Mesothelial cell of epicardium (in vitro differentiated cells): ENCODE data around the gene MYPN. TPM values are rescaled to one million over a fixed set of nuclear protein-coding genes. Genes with fewer than 3 reads are reported as not detected.

Experiments
- DNase-seq, 2 experiments: peaks; one replicate each; pipeline ENCODE4 v3.0.0; 2021; ENCODE audit warnings: low spot score in 2 of 2; ENCODE audit not compliant: unreplicated experiment in 2 of 2
- H3K27ac Mint-ChIP-seq: 2 replicates; pipeline ENCODE4 v1.8.0; 2021; ENCODE audit warnings: mixed read lengths
- H3K27me3 Mint-ChIP-seq: 2 replicates; pipeline ENCODE4 v1.8.0; 2021; ENCODE audit warnings: low read depth, mixed read lengths
- H3K36me3 Mint-ChIP-seq: 2 replicates; pipeline ENCODE4 v1.8.0; 2021; ENCODE audit warnings: mixed read lengths
- H3K4me1 Mint-ChIP-seq: 2 replicates; pipeline ENCODE4 v1.8.0; 2021; ENCODE audit warnings: mixed read lengths
- H3K4me3 Mint-ChIP-seq: 2 replicates; pipeline ENCODE4 v1.8.0; 2021; ENCODE audit warnings: mild to moderate bottlenecking, moderate library complexity, mixed read lengths
- H3K9me3 Mint-ChIP-seq: 2 replicates; pipeline ENCODE4 v1.8.0; 2021; ENCODE audit warnings: mixed read lengths
- total RNA-seq: library from RNA; stranded (reverse); gene quantifications from 3 replicates; pipeline ENCODE4 v1.2.1, GENCODE V29; 2021
- TF ChIP-seq, protein P1 (sequence below): fragments of 200-600 bp; sonication (generic); IDR thresholded peaks from one replicate; pipeline ENCODE4 v1.5.0; 2021; ENCODE audit warnings: antibody characterized with exemption; ENCODE audit not compliant: unreplicated experiment

Gene MYPN
- total RNA-seq, 1 donor from 2014 or later: not detected

DNA sequence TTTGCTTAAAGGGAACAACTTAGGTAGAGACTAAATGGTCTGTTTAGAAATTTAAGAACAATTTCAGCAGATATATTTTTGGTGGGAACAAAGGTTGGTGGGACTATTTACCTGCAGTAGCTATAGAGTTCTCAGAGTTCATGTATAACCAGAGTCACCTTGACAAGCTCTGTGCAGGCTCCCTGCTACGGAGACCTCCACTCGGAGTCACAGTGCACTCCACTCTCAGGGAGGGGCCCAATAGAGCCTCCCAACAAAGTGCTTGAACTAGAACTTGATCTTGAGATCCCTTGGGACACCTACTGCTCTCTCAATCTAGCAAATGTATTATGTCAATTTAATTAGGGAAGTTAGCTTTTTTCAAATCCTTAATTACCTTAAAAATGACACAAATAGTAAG is 2.3 kb downstream of the MYPN start:
- TF ChIP-seq, protein P1, sequence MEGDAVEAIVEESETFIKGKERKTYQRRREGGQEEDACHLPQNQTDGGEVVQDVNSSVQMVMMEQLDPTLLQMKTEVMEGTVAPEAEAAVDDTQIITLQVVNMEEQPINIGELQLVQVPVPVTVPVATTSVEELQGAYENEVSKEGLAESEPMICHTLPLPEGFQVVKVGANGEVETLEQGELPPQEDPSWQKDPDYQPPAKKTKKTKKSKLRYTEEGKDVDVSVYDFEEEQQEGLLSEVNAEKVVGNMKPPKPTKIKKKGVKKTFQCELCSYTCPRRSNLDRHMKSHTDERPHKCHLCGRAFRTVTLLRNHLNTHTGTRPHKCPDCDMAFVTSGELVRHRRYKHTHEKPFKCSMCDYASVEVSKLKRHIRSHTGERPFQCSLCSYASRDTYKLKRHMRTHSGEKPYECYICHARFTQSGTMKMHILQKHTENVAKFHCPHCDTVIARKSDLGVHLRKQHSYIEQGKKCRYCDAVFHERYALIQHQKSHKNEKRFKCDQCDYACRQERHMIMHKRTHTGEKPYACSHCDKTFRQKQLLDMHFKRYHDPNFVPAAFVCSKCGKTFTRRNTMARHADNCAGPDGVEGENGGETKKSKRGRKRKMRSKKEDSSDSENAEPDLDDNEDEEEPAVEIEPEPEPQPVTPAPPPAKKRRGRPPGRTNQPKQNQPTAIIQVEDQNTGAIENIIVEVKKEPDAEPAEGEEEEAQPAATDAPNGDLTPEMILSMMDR: no peak
- Mint-ChIP-seq H3K27me3 (no peaks in the 10 kb centered on the region), H3K36me3 (no peaks in the 10 kb centered on the region)

DNA sequence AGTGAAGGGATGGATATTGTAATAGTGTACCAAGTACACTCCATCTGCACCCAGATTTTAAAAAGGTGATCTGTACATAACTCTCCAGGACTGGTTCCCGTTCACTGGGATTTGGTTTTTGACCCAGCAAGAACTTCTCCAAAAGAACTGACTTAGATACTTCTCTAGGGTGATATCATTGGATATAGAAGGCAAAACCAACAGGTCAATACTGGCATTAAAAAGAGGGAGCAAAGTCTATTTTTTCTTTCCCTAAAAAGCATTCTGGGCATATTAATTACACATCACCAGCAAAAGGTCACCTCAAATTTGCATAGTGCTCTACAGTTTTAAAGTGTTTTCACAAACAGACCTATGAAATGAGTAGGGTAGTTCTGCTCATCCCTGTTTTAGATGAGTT is 3.5 kb downstream of the MYPN start:
- no peaks in the 10 kb centered on the region for H3K9me3 Mint-ChIP-seq
- TF ChIP-seq, protein P1: no peak
- no peak overlapping the region for H3K4me3 Mint-ChIP-seq
- no peaks in the 10 kb centered on the region for H3K36me3 Mint-ChIP-seq
- H3K4me1 Mint-ChIP-seq: peaks cover 3% of the 10 kb centered on the region
- no peak overlapping the region for H3K27ac Mint-ChIP-seq
- DNase-seq: no peak
- no peaks in the 10 kb centered on the region for H3K27me3 Mint-ChIP-seq

More for the DNA sequence above, 2.3 kb downstream of the MYPN start:
- DNase-seq: no peak
- no peak overlapping the region for H3K4me3 Mint-ChIP-seq
- H3K27ac Mint-ChIP-seq: no peak overlapping the region
- H3K4me1 Mint-ChIP-seq: peaks cover 3% of the 10 kb centered on the region
- H3K9me3 Mint-ChIP-seq: no peaks in the 10 kb centered on the region

DNA sequence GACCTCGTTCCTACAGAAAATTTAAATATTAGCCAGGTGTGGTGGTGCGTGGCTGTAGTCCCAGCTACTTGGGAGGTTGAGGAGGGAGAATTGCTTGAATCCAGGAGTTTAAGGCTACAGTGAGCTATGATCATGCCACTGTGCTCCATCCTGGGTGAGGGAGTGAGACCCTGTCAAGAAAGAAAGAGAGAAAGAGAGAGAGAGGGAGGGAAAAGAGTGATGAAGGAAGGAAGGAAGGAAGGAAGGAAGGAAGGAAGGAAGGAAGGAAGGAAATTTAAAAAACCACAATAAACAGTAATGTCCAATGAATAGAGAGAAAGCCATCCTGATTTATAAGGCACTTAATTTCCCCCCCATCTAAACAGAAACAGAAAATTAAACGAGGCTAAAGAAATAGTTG is 9.4 kb downstream of the MYPN start:
- no peaks in the 10 kb centered on the region for H3K4me1 Mint-ChIP-seq
- H3K36me3 Mint-ChIP-seq: no peaks in the 10 kb centered on the region
- H3K4me3 Mint-ChIP-seq: no peak overlapping the region
- no peaks in the 10 kb centered on the region for H3K9me3 Mint-ChIP-seq
- no peak for DNase-seq
- H3K27me3 Mint-ChIP-seq: no peaks in the 10 kb centered on the region
- TF ChIP-seq, protein P1: no peak
- no peak overlapping the region for H3K27ac Mint-ChIP-seq

DNA sequence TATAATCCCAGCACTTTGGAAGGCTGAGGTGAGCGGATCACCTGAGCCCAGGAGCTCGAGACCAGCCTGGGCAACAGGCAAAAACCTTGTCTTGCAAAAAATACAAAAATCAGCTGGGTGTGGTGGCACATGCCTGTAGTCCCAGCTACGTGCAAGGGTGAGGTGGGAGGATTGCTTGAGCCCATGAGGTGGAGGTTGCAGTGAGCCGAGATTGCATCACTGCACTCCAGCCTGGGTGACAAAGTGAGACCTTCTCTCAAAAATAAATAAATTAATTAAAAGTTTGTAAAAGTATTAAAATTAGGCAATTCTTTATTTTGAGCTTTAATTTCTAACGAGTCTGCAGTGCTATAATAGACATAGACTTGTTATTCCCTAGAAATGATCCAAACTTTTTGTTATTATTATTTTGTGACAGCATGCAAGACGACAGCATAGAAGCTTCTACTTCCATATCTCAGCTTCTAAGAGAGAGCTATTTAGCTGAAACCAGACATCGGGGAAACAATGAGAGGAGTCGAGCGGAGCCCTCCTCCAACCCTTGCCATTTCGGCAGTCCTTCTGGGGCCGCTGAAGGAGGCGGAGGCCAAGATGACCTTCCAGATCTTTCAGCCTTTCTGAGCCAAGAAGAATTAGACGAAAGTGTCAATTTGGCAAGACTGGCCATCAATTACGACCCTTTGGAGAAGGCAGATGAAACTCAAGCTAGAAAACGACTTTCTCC is 11.9 kb downstream of the MYPN start:
- H3K27me3 Mint-ChIP-seq: no peaks in the 10 kb centered on the region
- no peak for DNase-seq
- no peaks in the 10 kb centered on the region for H3K4me1 Mint-ChIP-seq
- H3K9me3 Mint-ChIP-seq: no peaks in the 10 kb centered on the region
- H3K4me3 Mint-ChIP-seq: no peak overlapping the region
- TF ChIP-seq, protein P1: no peak
- H3K27ac Mint-ChIP-seq: no peak overlapping the region
- no peaks in the 10 kb centered on the region for H3K36me3 Mint-ChIP-seq

DNA sequence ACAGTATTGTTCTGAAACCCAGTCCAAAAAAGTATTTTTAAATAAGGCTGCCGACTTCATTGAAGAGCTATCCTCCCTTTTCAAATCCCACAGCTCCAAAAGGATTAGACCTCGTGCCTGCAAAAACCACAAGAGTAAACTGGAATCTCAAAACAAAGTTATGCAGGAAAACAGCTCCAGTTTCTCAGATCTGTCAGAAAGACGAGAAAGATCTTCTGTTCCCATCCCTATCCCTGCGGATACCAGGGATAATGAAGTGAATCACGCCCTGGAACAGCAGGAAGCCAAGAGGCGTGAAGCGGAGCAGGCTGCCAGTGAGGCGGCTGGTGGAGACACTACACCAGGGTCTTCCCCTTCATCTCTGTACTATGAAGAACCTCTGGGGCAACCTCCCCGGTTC is 12.6 kb downstream of the MYPN start:
- no peak for DNase-seq
- no peaks in the 10 kb centered on the region for H3K27me3 Mint-ChIP-seq
- TF ChIP-seq, protein P1: no peak
- no peak overlapping the region for H3K27ac Mint-ChIP-seq
- no peaks in the 10 kb centered on the region for H3K4me1 Mint-ChIP-seq
- H3K9me3 Mint-ChIP-seq: no peaks in the 10 kb centered on the region
- H3K4me3 Mint-ChIP-seq: no peak overlapping the region
- H3K36me3 Mint-ChIP-seq: no peaks in the 10 kb centered on the region

DNA sequence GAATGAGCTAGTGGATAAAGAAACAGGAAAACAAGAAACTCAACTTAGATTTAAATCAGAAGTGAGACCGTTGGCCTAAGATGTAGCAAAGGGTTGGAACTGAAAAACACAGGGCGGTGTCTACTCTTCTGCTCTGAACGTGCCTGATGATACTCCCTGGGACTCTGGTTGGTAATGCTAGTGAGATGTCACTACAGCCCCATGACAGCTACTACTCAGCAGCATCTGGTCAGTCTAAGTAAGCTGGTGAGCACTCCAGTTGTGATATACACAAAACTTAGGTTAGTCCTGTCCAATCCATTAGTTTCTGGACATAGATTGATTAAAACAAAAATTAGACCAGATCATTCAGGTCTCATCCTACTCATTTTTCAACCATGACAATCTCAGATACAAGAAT is 15.4 kb downstream of the MYPN start:
- Mint-ChIP-seq H3K4me3 (no peak overlapping the region), H3K27ac (no peak overlapping the region), H3K36me3 (no peaks in the 10 kb centered on the region), H3K9me3 (no peaks in the 10 kb centered on the region), H3K27me3 (no peaks in the 10 kb centered on the region), H3K4me1 (peaks cover 4% of the 10 kb centered on the region)
- no peak for DNase-seq
- TF ChIP-seq, protein P1: no peak
